HG03457 (cell line): ENCODE results near the gene HPRT1.

Experiments
- ATAC-seq: cut with Tn5 transposase; IDR thresholded peaks from one replicate; pipeline ENCODE4 v1.9.1; 2021; ENCODE audit warnings: moderate number of reproducible peaks; ENCODE audit not compliant: unreplicated experiment

Gene HPRT1

DNA sequence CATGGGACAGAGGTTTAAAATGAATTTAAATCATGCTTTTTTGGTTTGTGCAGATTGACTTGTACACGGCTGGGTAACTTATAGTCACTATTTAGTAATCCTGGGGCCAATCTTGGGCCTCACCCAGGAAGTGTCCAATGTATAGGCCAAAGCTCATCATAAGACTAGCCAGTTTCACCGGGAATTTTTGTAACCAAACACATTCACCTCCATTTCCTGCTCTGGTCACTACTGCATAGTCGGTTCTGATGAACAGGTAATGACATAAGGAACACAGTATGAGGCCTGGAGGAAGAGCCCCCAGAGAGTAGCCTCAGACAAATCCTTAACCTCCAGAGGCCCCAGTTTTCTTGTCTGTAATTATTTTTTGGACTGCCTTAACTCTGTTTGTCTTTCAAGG lies 81.9 kb downstream of the HPRT1 start:
- ATAC-seq, result no peak

DNA sequence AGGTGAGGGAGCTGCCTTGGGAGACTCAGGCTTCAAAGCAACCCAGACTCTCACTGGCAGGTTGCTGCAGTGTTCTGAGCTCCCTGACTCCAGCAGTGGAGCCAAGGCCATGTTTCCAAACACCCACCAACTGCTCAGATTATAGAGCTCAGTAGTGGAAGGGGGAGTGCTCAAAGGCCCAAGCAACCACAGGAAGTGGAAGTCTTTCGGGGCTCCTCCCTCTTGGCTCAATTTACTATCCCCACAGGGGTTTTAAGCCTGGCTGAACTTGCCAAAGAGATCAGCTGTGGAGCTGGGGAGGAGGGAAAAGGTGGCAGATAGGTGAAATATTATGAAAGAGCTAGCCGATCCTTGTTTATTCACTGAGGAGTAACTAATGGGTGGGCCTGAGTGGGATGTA lies 82.5 kb downstream of the HPRT1 start:
- ATAC-seq, result no peak

DNA sequence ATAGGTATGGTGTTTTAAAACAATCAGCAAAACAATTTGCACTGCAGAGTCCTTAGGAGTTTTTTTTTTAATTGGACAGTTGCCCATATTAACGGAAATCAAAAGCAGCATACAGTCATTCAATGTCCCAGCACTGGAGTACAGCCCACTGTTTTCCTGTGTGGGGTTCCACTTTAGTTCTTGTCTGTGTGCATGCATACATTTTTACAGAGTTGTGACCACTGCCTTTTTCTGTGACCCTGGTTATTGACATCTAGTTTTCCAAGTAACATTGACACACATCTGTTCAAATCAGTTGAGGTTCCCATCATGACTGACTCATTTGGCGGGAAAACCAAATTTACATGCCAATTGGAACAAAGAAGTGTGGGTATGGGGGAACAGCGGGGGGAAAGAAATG lies 83.3 kb downstream of the HPRT1 start:
- no peak for ATAC-seq

DNA sequence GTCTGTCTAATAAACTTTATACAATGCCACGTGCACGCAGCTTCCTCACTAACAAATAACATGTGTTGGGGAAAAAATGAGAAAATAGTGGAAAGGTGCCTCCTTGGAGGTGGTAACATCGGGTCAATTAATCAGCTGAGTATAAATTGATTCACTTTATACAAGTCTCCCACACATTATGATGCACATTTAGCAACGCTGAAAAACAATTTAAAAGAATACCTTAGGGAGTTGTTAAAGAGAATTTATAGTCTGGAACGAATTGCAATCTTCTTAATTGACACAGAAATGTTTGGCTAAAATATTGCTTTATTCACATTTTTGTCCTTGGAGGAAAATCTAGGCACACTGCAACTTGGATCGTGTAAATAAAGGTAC lies 84.2 kb downstream of the HPRT1 start:
- no peak for ATAC-seq

DNA sequence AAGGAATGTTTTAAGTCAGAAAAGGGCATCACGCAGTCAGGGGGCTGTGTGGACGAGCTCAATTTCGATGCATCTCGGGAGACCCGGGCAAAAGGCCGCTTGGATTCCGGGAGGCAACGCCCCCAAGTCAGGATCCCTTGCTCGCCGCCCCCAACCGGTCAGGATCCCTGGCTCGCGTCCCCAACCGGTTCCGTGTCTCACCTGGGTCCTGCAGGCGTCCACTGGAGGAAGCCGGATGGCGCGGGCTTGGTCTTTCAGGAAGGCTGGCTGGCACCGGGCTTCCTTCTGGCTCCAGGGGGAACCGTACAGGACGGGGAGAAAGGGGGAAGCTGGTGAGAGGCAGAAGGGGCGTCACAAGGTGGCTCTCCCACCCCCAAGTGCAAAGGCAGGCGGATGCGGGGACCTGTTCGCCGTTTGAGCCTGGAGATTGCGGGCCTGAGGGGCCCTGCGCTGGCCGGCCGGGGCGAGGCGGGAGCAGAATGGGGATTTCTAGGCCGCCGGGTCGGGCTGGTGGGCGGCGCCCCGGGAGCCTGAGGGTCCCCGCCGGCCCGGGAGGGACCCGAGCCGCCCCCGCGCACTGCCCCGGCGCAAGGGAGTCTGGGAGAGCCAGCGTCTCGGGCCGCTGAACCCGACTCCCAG lies 84.7 kb downstream of the HPRT1 start:
- no peak for ATAC-seq

DNA sequence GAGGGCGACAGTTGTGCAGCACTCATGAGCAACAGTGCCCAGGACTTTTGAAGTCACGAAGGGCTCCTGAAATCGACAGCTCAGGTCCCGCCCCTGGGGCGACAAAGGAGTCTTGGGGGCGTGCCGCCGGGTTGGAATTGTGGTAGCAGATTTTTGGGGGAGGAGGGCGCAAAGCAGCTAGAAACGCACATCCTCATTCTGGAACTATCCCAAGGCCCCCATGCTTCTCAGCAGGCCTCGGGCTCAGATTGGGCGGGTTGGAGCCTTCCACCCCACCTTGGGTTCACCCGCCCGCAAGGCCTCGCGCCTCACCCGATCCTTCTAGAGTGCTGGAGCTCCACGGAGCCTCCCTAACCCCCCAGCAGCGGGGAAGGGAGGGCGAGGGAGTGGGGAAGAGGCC lies 85.5 kb downstream of the HPRT1 start:
- ATAC-seq, result no peak

DNA sequence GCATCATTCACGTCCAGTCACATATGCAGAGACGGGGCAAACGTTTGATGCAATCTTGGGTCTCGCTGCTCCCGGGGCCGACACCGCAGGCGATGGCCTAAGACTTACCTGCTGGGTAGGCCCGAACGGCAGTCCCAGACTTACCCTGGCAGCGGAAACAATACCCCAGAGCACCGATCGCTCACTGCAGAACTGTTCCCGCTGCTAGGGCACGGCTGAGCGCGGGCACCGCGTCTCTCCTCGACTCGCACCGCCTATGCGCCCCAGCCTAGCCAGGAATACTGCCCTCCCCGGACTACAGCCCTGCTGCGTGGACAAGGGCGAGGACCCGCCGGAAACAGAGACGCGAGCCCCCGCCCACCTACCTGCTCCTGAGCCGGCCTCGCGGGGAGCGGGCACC lies 86.2 kb downstream of the HPRT1 start:
- ATAC-seq, result no peak

DNA sequence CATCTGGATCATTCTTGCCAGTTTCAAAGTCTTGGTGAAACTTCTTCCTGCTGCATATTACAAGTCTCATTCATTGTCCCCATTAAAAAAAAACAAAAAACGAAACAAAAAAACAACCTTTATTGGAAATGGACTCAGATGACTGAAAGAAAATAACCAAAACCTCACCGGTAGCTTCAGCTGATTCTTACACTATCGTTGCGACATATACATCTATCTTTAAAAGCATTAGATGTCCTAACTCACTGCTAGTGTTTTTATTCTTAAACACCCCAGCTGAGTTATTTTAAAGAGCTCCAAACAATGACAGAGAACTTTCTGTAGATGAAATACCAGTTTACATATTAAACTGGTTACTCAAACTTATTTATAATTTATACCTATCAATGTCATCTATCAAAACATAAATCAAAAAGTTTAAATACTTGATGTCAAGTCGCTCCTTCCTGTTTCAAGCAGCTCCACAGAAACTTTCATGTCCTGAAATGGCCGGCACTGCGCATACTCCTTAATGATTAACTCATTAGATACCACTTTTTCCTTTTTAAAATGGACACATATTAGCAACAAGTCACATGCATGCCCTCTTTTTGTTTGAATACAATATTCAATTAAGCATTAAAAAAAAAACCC lies 87.2 kb downstream of the HPRT1 start:
- ATAC-seq, result no peak

DNA sequence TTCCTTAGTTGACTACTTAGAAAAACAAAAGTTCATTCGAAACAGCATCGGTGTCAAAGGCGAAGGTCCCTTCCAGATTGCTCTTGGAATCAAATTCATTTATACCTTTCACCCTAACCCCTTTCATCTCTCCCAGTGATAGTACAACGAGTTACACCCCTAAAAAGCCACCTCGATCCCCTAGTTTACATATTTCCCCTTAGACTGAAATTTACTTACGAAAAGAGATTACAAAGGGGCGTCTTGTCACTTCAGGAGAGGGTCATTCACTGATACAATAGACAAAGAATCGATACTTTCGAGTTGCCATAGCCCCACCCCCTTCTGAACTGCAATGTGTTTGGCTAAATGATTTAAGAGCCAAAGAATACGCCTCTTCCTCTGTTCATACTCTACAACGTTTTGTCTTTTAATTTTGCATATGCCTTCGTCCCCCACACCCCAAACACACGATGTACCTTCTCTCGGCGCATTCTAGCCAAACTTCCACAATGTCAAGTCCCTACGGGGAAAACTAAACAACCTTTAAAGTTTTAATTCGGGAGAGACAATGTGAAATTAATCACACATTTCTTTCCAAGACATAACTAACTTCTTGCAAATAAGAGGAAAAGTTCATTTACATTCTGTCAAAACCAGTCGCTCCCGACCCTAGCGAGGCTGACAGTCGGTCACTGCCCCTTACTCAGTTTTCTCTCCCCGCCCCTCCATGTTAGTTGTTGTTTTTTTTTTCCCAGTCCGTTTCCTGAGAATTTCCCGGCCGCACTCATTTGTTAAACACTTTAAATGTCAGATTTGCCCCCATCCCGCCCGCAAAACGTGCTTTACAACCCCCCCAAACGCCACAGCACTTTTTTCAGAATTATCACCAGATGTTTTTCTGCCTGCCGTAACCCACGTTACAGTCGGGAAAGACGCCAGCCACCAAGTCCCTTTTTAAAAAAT lies 88.6 kb downstream of the HPRT1 start:
- no peak for ATAC-seq
